ENCODE results near the gene FAM168A.

The FAM168A gene

GRCh38 chr11:73401217-73401923 is 196.5 kb downstream of the FAM168A start:
- peak; percentile 57 for DNase-seq (ENCODE audit: low spot score)

GRCh38 chr11:73400293-73400692 is 197.6 kb downstream of the FAM168A start:
- no peak for DNase-seq (ENCODE audit: low spot score)

- DNase-seq (ENCODE audit: low spot score), result no peak
These were observed 198.3 kb downstream of the FAM168A start for GRCh38 chr11:73399636-73400035.

GRCh38 chr11:73399159-73399590 is 198.7 kb downstream of the FAM168A start:
- no peak for DNase-seq (ENCODE audit: low spot score)

- no peak for DNase-seq (ENCODE audit: low spot score)
These were observed 199.2 kb downstream of the FAM168A start for GRCh38 chr11:73398721-73399120.

- no peak for DNase-seq (ENCODE audit: low spot score)
These were observed 199.8 kb downstream of the FAM168A start for GRCh38 chr11:73398132-73398526.

GRCh38 chr11:73397468-73398131 is 200.3 kb downstream of the FAM168A start:
- no peak for DNase-seq (ENCODE audit: low spot score)

- DNase-seq (ENCODE audit: low spot score), result no peak
These were observed 200.9 kb downstream of the FAM168A start for GRCh38 chr11:73396985-73397384.

GRCh38 chr11:73396251-73396930 is 201.5 kb downstream of the FAM168A start:
- DNase-seq (ENCODE audit: low spot score), result no peak

GRCh38 chr11:73395297-73396208 is 202.4 kb downstream of the FAM168A start:
- no peak for DNase-seq (ENCODE audit: low spot score)

- DNase-seq (ENCODE audit: low spot score), result no peak
These were observed 203.3 kb downstream of the FAM168A start for GRCh38 chr11:73394416-73395296.

- DNase-seq (ENCODE audit: low spot score), result peak; percentile 93
These were observed 204.2 kb downstream of the FAM168A start for GRCh38 chr11:73393479-73394415.

GRCh38 chr11:73393011-73393380 is 204.9 kb downstream of the FAM168A start:
- no peak for DNase-seq (ENCODE audit: low spot score)

- no peak for DNase-seq (ENCODE audit: low spot score)
These were observed 205.6 kb downstream of the FAM168A start for GRCh38 chr11:73392108-73393010.

- no peak for DNase-seq (ENCODE audit: low spot score)
These were observed 206.2 kb downstream of the FAM168A start for GRCh38 chr11:73391665-73392064.

GRCh38 chr11:73390601-73391565 is 207.0 kb downstream of the FAM168A start:
- no peak for DNase-seq (ENCODE audit: low spot score)

GRCh38 chr11:73389916-73390315 is 208.0 kb downstream of the FAM168A start:
- no peak for DNase-seq (ENCODE audit: low spot score)

- DNase-seq (ENCODE audit: low spot score), result no peak
These were observed 208.8 kb downstream of the FAM168A start for GRCh38 chr11:73389134-73389525.

All from GM03348 (cell line).